AG10803 (cell line): ENCODE measurements around the gene VLDLR.

Experiments used
- DNase-seq: peaks from one replicate; pipeline ENCODE4 v3.0.0; 2010; ENCODE audit warnings: low read depth
- H3K4me3 ChIP-seq: 2 replicates; pipeline ENCODE4 v1.5.1; 2011; ENCODE audit warnings: mild to moderate bottlenecking, low read length, control low read depth
- CTCF ChIP-seq: conservative IDR thresholded peaks from 2 replicates; pipeline ENCODE4 v1.5.1; 2011; ENCODE audit warnings: mild to moderate bottlenecking, low read length, control low read depth, inconsistent platforms

Gene VLDLR

GRCh38 chr9:2618289-2618688, 3.3 kb upstream of the VLDLR start:
- no peak for TF ChIP-seq CTCF
- no peak for DNase-seq
- no peak overlapping the region for H3K4me3 ChIP-seq

GRCh38 chr9:2620919-2621721, 467 bp upstream of the VLDLR start:
- H3K4me3 ChIP-seq, result peak overlapping the region; percentile 76
- TF ChIP-seq CTCF, result peak; percentile 27
- DNase-seq, result peak; percentile 87

GRCh38 chr9:2622461-2623287, 1.1 kb downstream of the VLDLR start:
- H3K4me3 ChIP-seq, result peak overlapping the region; percentile 76
- DNase-seq, result peak; percentile 15
- no peak for TF ChIP-seq CTCF

- TF ChIP-seq CTCF, result no peak
- peak overlapping the region; percentile 76 for H3K4me3 ChIP-seq
- DNase-seq, result peak; percentile 36
These were observed 1.9 kb downstream of the VLDLR start for GRCh38 chr9:2623288-2624050.

- H3K4me3 ChIP-seq, result no peak overlapping the region
- TF ChIP-seq CTCF, result no peak
- DNase-seq, result no peak
These were observed 2.6 kb downstream of the VLDLR start for GRCh38 chr9:2624051-2624682.

GRCh38 chr9:2625427-2625826, 3.8 kb downstream of the VLDLR start:
- no peak overlapping the region for H3K4me3 ChIP-seq
- no peak for DNase-seq
- no peak for TF ChIP-seq CTCF
